ENCODE measurements around the gene HDAC8.
"Not testable (repeated sequence)": the region's sequence is repeated elsewhere in the genome, so short reads cannot be mapped to it uniquely, and the experiment has no call there.

HDAC8 gene

GRCh38 chrX:72566448-72566847 lies 6.2 kb downstream of the HDAC8 start:
- ChIA-PET POLR2A (no interaction called here), CTCF (no interaction called here)
- TF ChIP-seq CTCF (IDR thresholded peaks at IDR 0.05; ENCODE audit: control extremely low read depth, extremely low read depth, low read depth, missing control alignments): no peak

DNA sequence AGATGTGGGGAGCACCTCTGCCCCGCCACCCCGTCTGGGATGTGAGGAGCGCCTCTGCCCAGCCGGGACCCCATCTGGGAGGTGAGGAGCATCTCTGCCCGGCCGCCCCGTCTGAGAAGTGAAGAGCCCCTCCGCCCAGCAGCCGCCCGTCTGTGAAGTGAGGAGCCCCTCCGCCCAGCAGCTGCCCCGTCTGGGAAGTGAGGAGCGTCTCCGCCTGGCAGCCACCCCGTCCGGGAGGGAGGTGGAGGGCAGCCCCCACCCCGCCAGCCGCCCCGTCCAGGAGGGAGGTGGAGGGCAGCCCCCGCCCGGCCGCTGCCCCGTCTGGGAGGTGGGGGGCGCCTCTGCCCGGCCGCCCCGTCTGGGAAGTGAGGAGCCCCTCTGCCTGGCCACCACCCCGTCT lies 13.0 kb downstream of the HDAC8 start:
- DNase-seq (ENCODE audit: extremely low spot score); POLR2A ChIA-PET; CTCF ChIA-PET: not testable (repeated sequence)

More at GRCh38 chrX:72566448-72566847, 6.2 kb downstream of the HDAC8 start:
- DNase-seq (ENCODE audit: extremely low spot score): no peak

DNA sequence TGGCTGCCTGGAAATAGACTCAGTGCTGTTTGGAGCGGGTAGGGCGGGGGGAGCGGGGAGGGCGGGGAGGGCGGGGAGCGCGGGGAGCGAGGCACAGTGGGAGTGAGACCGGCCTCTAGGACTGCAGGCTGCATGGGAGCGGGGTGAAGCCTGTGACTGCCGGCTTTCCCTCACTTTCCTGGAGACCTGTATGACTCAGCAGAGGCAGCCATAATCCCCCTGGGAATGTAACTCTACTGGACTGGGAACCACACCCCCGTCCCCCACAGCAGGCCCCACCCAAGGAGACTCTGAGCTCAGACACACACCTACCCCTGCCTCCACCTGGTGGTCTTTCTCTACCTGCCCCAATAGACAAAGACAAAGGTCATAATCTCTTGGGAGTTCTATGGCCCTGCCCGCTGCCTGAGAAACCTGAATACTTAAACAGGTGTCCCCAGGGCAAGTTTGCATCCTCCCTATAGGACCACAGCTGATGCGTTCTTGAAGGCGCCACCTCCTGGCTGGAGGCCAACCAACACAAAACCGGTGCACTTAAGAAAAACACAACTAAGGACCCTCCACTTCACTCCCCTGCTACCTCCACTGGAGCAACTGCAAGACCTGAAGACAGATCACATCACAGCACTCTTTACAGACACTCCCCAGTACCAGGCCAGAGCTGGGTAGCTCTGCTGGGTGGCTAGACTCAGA lies 18.0 kb downstream of the HDAC8 start:
- ChIA-PET POLR2A (no interaction called here), CTCF (interaction anchor here (1.6 kb wide), 1 partner anchor 26 kb away, joined by 6 read pairs; no protein-coding TSS in a partner anchor)
- TF ChIP-seq CTCF (IDR thresholded peaks at IDR 0.05; ENCODE audit: control extremely low read depth, extremely low read depth, low read depth, missing control alignments): no peak
- no peak for DNase-seq (ENCODE audit: extremely low spot score)

- DNase-seq (ENCODE audit: extremely low spot score); CTCF ChIA-PET; POLR2A ChIA-PET: not testable (repeated sequence)
These were observed 20.2 kb downstream of the HDAC8 start for GRCh38 chrX:72552443-72552842.

DNA sequence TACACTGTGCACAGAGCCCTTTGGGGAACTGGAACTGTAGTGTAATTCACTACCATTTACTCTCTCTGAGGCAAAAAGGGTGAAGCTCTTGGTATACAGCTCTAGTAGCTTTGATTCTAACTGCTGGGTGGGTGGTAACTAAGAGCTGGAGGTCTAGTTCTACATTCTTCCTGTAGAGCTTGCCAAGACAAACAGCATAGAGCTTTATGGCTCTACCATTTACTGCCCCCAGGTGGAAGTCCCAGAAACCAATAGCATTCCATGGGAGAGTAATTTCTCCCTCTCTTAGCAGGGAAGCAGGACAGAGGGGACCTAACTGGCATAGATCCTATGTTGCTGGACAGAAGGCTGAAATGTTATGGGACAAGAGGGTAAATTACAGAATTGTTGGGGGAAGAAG lies 26.7 kb downstream of the HDAC8 start:
- ChIA-PET CTCF (no interaction called here), POLR2A (no interaction called here)
- TF ChIP-seq CTCF (IDR thresholded peaks at IDR 0.05; ENCODE audit: control extremely low read depth, extremely low read depth, low read depth, missing control alignments): no peak
- DNase-seq (ENCODE audit: extremely low spot score): no peak

- CTCF ChIA-PET: interaction anchor here (1.0 to 1.9 kb wide), 3 partner anchors 10 to 295 kb away, joined by 3 to 7 read pairs (median 3); no protein-coding TSS in a partner anchor
- TF ChIP-seq CTCF (IDR thresholded peaks at IDR 0.05; ENCODE audit: control extremely low read depth, extremely low read depth, low read depth, missing control alignments): no peak
- DNase-seq (ENCODE audit: extremely low spot score): no peak
- POLR2A ChIA-PET: no interaction called here
These were observed 32.3 kb downstream of the HDAC8 start for GRCh38 chrX:72540318-72540717.

- DNase-seq (ENCODE audit: extremely low spot score): no peak
- no peak for TF ChIP-seq CTCF (IDR thresholded peaks at IDR 0.05; ENCODE audit: control extremely low read depth, extremely low read depth, low read depth, missing control alignments)
- ChIA-PET CTCF (interaction anchor here (1.0 to 1.9 kb wide), 3 partner anchors 11 to 295 kb away, joined by 3 to 7 read pairs (median 3); no protein-coding TSS in a partner anchor), POLR2A (no interaction called here)
These were observed 32.8 kb downstream of the HDAC8 start for GRCh38 chrX:72539822-72540221.

DNA sequence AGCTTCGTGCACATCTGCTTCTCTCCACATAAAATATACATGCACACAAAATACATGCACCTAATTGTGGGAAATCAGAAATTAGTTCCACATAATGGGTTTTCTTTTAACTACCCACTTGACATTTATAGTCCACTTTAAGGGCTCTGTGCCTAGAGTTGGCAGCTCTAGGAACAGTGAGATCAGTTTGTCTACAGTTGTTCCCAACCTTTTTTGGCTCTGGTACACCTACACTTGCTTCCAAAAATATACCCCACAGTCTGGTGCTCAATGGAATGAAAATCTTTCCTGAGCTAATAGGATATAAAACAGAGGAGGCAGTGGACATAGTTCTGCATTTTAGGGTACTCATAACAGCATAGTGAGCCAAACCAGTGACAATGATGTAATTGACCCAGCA lies 36.1 kb downstream of the HDAC8 start:
- TF ChIP-seq CTCF (IDR thresholded peaks at IDR 0.05; ENCODE audit: control extremely low read depth, extremely low read depth, low read depth, missing control alignments): no peak
- ChIA-PET POLR2A (no interaction called here), CTCF (interaction anchor here (1.1 kb wide), 1 partner anchor 257 kb away, joined by 3 read pairs; no protein-coding TSS in a partner anchor)
- DNase-seq (ENCODE audit: extremely low spot score): no peak
